Measurements from ENCODE around the gene SORCS2. TPM values are rescaled to one million over a fixed set of nuclear protein-coding genes. Genes with fewer than 3 reads are reported as not detected.

Gene SORCS2
- total RNA-seq, 2 donors from 2014 or later: 0.25 TPM; not detected in 1

GRCh38 chr4:7330811-7331681, 138.7 kb downstream of the SORCS2 start:
- DNase-seq (ENCODE audit: low spot score in 2 of 2) (no peak), ATAC-seq (no peak)
- Mint-ChIP-seq H3K9me3 (no peaks in the 10 kb centered on the region), H3K36me3 (no peaks in the 10 kb centered on the region), H3K27ac (no peak overlapping the region)

DNA sequence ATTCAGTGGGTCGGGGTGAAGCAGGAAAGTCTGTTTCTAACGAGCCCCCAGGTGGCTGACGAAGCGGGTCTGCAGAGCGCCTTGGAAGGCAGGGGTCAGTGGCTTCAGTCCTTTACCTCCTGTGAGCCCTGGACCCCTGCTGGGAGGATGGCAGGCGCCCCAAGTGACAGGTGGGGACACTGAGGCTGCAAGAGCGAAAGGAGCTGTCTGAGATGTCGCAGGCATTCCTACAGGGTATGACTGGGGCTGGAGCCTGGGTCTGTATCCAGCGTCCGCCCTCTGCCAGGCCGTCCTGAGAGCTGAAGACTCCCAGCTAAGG, 139.3 kb downstream of the SORCS2 start:
- no peak for DNase-seq (ENCODE audit: low spot score in 2 of 2)
- no peaks in the 10 kb centered on the region for H3K36me3 Mint-ChIP-seq

DNA sequence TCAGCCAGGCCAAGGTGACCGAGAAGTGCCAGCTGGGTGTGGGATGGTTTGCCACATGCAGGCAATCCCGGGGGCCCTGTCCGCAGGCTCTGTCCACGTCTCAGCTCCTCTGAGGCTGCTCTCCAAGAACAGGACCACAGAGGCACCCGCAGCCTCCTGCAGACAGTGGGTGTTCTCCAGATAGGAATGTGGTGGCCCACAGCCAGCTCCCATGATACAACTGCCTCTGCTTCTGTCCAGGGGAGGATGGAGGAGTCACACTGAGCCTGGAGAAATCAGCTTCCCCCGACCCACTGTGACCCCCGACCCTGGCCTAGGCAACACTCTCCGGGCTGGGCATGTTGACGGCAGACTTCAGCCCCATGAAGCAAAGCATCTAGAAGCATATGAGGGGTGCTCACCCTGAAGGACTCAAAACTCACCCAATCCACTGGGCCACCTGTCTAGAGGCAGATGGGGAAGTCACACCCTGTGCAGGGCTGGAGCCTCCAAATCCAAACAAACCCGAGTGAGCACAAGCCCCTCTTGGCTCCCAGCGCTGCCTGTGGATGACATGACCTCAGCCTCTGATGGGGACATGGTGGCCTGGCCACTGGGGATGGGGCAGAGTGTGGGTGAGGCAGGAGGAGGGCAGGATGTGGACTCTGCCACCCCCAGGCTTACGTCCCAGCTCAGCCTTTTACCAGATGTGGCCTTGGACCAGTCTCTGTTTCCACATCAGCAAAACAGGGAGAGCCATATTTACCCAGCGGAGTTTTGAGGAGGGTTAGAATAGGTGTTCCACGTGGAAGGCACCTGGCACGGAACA, 140.1 kb downstream of the SORCS2 start:
- Mint-ChIP-seq H3K36me3 (no peaks in the 10 kb centered on the region), H3K27ac (no peak overlapping the region), H3K9me3 (no peaks in the 10 kb centered on the region)
- ATAC-seq (no peak), DNase-seq (ENCODE audit: low spot score in 2 of 2) (no peak)

More for the DNA sequence above, 139.3 kb downstream of the SORCS2 start:
- H3K27ac Mint-ChIP-seq: no peak overlapping the region
- H3K9me3 Mint-ChIP-seq: no peaks in the 10 kb centered on the region
- ATAC-seq: no peak

GRCh38 chr4:7333024-7333780, 140.9 kb downstream of the SORCS2 start:
- ATAC-seq (no peak), DNase-seq (ENCODE audit: low spot score in 2 of 2) (no peak)
- no peaks in the 10 kb centered on the region for H3K9me3 Mint-ChIP-seq
- no peak overlapping the region for H3K27ac Mint-ChIP-seq
- H3K36me3 Mint-ChIP-seq: no peaks in the 10 kb centered on the region

- Mint-ChIP-seq H3K27ac (no peak overlapping the region), H3K9me3 (no peaks in the 10 kb centered on the region)
- ATAC-seq: no peak
Observed at GRCh38 chr4:7333801-7334421, 141.6 kb downstream of the SORCS2 start.

DNA sequence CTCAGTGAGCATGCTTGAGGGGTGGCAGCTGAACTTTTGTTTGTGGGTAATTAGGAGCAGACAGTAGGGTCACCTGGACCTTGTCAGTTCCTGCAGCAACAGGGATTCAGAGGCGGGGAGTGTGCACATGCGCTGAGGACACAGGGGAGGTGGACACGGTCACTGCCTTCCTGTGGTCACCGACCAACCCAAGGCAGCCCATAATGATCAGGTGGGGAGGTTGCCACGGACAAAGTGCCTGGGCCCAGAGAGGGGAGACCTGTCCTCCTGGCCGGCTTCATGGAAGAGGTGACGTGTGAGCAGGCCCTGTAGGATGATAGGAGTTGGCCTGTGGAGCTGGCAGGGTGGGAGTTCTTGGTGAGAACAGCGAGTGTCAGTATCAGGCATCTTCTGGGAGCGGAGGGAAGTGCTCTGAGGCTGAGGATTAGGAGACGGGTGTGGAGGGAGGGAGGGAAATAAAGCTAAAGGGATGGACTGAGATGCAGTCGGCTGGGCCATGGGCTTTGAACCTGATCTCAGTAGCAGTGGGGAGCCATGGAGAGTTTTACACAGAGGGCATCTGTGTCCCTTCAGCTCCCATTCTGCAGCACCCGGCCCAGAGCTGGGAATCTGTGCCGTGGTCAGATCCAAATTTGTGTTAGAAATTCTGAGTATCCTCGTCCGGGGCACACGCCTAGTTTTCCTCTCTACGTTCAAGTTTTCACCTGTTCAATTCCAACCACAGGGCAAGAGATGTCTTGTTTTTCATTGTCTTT, 142.4 kb downstream of the SORCS2 start:
- no peak overlapping the region for H3K27ac Mint-ChIP-seq
- ATAC-seq (no peak), DNase-seq (ENCODE audit: low spot score in 2 of 2) (no peak)
- no peaks in the 10 kb centered on the region for H3K9me3 Mint-ChIP-seq
- no peaks in the 10 kb centered on the region for H3K36me3 Mint-ChIP-seq

More at GRCh38 chr4:7333801-7334421, 141.6 kb downstream of the SORCS2 start:
- no peaks in the 10 kb centered on the region for H3K36me3 Mint-ChIP-seq
- no peak for DNase-seq (ENCODE audit: low spot score in 2 of 2)

- H3K9me3 Mint-ChIP-seq: no peaks in the 10 kb centered on the region
- DNase-seq (ENCODE audit: low spot score in 2 of 2): peak in 1 of 2 donors; percentile 64
- peak; percentile 68 to 74 for ATAC-seq
- no peaks in the 10 kb centered on the region for H3K36me3 Mint-ChIP-seq
- H3K27ac Mint-ChIP-seq: no peak overlapping the region
Observed at GRCh38 chr4:7335344-7336066, 143.2 kb downstream of the SORCS2 start.

GRCh38 chr4:7336067-7336569, 143.8 kb downstream of the SORCS2 start:
- Mint-ChIP-seq H3K27ac (no peak overlapping the region), H3K9me3 (no peaks in the 10 kb centered on the region), H3K36me3 (no peaks in the 10 kb centered on the region)
- ATAC-seq: no peak
- DNase-seq (ENCODE audit: low spot score in 2 of 2): no peak

DNA sequence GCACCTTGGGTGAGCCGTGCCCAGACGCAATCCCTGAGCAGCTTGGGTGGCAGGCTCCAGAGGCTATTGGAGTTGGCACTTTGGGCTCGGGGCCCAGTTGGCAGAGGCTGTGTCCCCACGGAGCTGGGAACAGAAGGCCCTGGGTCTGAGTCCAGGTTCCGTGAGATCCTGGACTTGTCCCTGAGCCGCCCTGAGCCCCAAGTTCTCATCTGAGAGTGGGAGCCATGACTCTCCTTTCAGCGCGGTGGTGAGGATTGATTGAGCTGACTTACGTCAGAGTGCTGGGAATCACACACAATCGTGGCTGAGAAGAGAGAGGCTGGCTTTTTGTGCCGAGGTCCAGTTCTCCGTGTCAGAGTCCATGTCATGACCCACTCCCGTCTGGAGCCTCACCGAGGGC, 144.4 kb downstream of the SORCS2 start:
- no peak for DNase-seq (ENCODE audit: low spot score in 2 of 2)
- no peak for ATAC-seq
- no peaks in the 10 kb centered on the region for H3K36me3 Mint-ChIP-seq
- H3K27ac Mint-ChIP-seq: no peak overlapping the region
- H3K9me3 Mint-ChIP-seq: peaks cover 0 to 4% of the 10 kb centered on the region in 2 donors

DNA sequence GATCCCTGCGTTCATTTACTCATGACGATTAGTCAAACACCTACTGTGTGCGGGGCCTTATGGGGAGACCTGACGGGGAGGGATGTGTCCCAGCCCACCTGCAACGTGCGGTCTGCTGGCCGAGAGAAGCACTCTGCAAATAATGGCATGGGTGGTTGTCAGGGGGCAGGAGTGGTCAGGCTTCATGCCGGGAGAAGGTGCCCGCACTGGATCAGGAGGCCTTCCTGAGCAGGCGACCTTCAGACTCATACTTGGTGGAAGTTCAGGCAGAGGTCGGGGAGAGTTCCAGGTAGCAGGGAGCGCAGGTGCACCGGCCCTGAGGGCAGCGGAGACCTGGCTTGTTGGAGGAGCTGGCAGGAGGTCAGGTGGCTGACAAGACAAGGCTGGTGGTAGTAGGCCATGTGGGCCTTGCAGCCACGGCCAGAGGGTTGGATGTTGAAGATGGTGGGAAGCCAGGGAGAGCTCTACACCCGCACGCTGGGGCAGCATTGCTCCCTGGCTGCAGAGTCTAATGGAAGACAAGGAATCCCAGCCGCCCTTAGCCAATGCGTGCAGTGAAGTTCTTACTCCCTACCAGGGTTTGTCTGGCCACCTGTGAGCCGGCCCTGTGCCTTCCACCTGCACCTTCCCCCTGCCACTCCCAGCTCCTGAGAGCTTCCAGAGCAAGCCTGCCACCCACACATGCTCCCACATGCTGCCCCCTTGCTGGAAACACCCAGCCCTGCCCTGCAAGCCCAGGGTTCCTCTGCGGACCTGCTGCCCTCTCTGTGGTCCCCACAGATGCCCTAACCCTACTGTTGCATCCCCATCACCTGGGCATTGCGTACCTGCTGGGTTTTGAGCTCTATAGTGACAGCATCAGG, 145.1 kb downstream of the SORCS2 start:
- Mint-ChIP-seq H3K27ac (no peak overlapping the region), H3K9me3 (peaks cover 0 to 6% of the 10 kb centered on the region in 2 donors), H3K36me3 (no peaks in the 10 kb centered on the region)
- no peak for ATAC-seq
- no peak for DNase-seq (ENCODE audit: low spot score in 2 of 2)

GRCh38 chr4:7338059-7338452, 145.7 kb downstream of the SORCS2 start:
- H3K9me3 Mint-ChIP-seq: peaks cover 0 to 6% of the 10 kb centered on the region in 2 donors
- DNase-seq (ENCODE audit: low spot score in 2 of 2) (no peak), ATAC-seq (no peak)
- H3K36me3 Mint-ChIP-seq: no peaks in the 10 kb centered on the region
- H3K27ac Mint-ChIP-seq: no peak overlapping the region

DNA sequence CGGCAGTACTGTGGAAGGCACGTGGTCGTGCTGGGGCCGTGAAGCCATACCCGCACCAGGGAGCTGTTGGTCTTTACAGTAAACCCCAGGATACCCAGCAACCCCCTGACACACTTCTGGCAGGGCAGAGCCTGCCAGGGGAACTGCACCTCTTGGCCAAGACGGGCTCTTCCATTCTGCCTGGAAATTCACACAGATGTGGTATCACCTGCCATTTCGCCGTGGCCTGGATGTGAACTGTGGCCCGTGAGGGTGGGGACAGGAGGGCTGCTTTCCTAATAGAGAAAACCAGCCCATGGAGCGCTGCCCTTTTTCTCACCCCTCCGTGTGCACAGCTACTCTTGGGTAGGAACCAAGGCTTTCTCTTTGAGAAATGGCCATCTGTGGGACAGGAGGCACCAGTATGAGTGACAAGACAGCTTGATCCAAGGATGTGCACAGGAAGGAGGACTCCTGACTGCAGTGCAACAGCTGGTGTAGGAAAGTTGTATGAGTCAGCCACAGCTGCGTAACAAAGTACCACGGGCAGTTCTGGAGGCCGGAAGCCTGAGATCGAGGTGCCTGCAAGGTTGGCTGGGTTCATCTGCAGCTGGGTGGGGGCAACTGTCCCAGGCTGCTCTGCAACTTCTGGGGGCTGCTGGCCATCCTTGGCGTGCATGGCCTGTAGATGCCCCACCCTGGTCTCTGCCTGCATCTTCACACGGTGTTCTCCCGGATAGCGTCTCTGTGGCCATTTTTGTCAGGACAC, 146.7 kb downstream of the SORCS2 start:
- Mint-ChIP-seq H3K9me3 (peaks cover 0 to 6% of the 10 kb centered on the region in 2 donors), H3K36me3 (no peaks in the 10 kb centered on the region), H3K27ac (peak overlapping the region in 1 of 2 donors; percentile 17)
- DNase-seq (ENCODE audit: low spot score in 2 of 2) (no peak), ATAC-seq (no peak)

GRCh38 chr4:7339751-7340552, 147.6 kb downstream of the SORCS2 start:
- Mint-ChIP-seq H3K27ac (no peak overlapping the region), H3K9me3 (peaks cover 0 to 6% of the 10 kb centered on the region in 2 donors), H3K36me3 (no peaks in the 10 kb centered on the region)
- no peak for ATAC-seq
- DNase-seq (ENCODE audit: low spot score in 2 of 2): no peak

Data from activated naive CD4-positive, alpha-beta T cell treated with anti-CD3 and anti-CD28 coated beads, Interleukin-2, amount 50 U/mL, for 72 hours (primary cell).